ES-I3 (cell line): ENCODE results near the gene EXD3.
"Not testable (repeated sequence)": the region's sequence is repeated elsewhere in the genome, so short reads cannot be mapped to it uniquely, and the experiment has no call there.

Experiments
- H3K36me3 ChIP-seq: 2 replicates; pipeline ENCODE4 v1.6.1; 2013; ENCODE audit warnings: mild to moderate bottlenecking, low read length, control low read depth, moderate library complexity; ENCODE audit not compliant: insufficient read depth
- H3K4me1 ChIP-seq: 2 replicates; pipeline ENCODE4 v1.6.1; 2013; ENCODE audit warnings: mild to moderate bottlenecking, control low read depth, low read length; ENCODE audit not compliant: insufficient read depth
- H3K9ac ChIP-seq: 2 replicates; pipeline ENCODE4 v1.6.1; 2013; ENCODE audit warnings: low read depth, mild to moderate bottlenecking, low read length, moderate library complexity
- H3K9me3 ChIP-seq: 2 replicates; pipeline ENCODE4 v1.6.1; 2013; ENCODE audit warnings: mild to moderate bottlenecking, low read length, moderate library complexity; ENCODE audit not compliant: control insufficient read depth, insufficient read depth

Gene EXD3, protein sequence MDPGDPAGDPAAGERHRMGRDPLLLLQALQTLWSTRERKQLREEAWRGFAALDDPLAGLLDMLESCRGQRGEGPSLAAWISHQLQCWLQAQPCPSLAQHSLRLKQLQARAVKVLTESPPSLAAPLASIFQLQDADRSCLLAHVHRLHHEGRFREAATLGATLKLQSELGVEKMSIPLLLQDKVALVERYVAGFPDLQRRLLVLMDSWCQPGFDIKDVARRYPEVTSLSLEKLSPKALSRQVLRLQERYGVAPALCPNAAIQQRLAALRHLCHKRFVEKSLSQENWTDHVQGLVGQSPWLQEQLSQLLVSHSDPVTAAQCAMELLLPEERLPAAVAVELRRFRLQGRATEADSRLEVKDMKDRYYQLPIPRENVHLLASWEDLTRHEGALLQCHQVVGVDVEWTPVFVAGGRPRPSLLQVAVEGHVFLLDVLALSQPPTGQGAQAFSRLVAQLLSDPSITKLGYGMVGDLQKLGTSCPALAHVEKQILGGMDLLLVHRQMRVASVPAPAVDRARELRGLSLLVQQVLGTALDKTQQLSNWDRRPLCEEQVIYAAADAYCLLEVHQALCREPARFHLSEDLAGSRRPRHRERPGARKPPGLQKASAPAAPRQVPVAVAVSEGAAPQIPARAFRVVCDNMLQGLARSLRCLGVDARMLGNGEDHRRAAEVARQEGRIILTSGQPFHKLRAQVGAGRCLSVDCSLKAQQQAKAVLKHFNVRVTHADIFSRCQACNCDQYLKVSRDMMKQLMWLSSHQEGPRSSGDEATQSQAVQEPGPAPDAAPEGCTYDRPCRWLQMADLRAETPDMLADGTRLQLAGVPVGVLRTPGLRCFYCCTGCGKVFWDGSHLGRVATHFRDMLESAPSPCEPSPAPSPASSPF

DNA sequence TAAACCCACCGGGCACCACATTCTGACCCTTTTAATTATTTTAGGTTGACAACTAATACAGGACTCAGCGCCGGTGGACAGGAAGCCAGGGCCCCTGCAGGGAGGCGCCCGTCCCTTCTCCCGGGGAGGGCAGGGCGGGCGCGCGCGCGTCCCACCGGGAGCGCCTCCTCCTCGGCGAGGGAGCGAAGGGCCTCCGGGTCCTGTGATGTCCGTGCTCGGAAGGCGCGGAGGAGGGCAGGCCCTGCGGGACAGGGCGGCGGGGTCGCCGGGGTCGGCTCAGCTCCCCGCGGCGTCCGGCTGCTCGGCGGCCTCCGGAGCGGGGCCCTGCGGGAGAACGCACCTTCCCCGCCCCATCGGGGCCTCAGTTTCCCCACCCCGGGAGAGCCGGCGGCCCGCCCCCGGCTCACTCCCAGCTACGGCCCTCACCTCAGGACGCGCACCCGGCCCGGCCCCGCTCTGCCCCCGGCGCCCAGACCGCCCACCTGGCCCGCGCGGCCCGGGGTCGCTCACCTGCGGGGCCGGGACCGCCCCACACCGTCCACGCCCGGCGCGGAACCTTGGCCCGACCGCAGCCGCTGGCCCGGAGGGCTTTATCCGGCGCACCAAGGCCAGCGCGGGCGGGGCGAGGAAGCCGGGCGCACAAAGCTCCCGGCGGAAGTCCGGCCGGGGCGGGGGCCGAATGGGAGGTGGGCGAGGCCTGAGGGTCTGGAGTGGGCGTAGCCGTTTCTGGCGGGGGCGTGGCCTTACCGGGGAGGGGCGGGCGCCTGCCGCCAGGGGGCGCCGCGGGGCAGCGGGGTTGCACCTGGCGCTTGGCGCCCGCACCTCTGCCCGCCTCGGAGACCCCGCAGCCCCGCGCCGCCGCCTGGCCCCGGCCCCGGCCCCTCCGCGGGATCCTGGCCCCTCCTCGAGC, at the start of gene EXD3, which contains the start of gene NOXA1:
Gene EXD3 (minus strand): TSS at position 559 of the 910 bp plus-strand sequence. CDS start 27,805 bp downstream, outside the sequence.
Gene NOXA1 (plus strand): TSS at position 790 of the 910 bp plus-strand sequence. CDS start 137 bp downstream, outside the sequence.
- Histone ChIP-seq H3K9ac (peak within 1 kb of the TSS; percentile 93), H3K4me1 (no peaks in the 10 kb centered on the region; the same call in 1 of the 2 replicates), H3K36me3 (no peaks in the 10 kb centered on the region), H3K9me3 (no peaks in the 10 kb centered on the region)

DNA sequence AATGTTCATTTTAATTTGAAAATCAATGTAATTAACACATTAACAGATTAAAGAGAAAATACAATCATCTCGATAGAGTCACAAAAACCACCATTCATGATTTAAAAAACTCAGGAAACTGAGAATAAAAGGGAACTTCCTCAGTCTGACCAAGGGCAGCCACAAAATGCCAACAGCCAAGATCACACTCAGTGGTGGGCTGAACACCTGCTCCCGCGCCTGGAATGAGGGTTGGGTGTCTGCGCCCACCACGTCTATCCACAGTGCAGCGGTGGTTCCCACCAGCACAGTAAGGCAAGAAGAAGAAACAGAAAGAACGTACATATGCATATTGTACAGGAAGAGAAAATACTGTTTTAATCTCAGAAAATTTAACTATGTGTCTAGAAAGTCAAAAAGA, 47.8 kb upstream of the EXD3 start:
- Histone ChIP-seq H3K4me1 (no peaks in the 10 kb centered on the region), H3K9ac (no peak overlapping the region), H3K36me3 (no peaks in the 10 kb centered on the region), H3K9me3 (peaks cover under 1% of the 10 kb centered on the region; the same call in 1 of the 2 replicates)

DNA sequence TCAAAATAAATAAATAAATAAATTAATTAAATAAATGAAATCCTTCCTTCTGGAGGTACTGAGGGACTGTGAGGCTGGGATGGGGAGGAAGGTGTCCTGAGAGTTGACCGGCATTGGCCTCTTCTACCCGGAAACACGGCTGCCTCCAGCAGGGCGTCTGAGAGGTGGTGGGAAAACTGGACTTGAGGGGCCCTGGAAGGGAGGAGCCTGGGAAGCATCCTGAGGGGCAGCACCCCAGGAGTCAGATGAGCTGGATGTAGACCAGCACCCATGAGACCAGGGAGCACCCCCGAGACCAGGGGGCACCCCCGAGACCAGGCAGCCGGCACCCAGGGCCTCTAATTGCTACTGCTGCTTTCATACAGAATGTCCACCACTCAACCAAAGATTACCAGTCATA, 44.9 kb upstream of the EXD3 start:
- no peaks in the 10 kb centered on the region for H3K36me3 ChIP-seq
- no peak overlapping the region for H3K9ac ChIP-seq
- H3K9me3 ChIP-seq = no peaks in the 10 kb centered on the region
- no peaks in the 10 kb centered on the region for H3K4me1 ChIP-seq

DNA sequence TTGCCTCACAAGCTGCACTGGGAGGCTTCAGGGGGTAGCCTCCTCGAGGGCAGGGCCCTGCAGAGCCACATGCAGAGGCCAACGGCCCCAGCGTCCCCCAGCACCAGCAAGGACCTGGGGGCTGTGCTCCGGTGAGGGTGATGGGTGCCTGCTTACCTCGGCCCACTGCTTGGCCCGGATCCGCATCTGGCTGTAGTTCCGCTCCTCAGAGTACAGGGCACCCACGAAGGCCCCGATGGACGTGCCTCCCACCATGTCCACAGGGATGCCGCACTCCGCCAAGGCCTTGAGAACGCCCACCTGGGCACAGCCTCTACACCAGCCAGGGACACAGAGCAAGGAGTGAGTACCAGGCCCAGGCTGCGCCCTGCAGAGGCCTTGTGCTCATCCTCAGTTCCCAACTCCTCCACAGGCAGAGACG, 44.2 kb upstream of the EXD3 start:
- Histone ChIP-seq H3K9me3 (no peaks in the 10 kb centered on the region), H3K4me1 (no peaks in the 10 kb centered on the region), H3K36me3 (no peaks in the 10 kb centered on the region), H3K9ac (no peak overlapping the region)

DNA sequence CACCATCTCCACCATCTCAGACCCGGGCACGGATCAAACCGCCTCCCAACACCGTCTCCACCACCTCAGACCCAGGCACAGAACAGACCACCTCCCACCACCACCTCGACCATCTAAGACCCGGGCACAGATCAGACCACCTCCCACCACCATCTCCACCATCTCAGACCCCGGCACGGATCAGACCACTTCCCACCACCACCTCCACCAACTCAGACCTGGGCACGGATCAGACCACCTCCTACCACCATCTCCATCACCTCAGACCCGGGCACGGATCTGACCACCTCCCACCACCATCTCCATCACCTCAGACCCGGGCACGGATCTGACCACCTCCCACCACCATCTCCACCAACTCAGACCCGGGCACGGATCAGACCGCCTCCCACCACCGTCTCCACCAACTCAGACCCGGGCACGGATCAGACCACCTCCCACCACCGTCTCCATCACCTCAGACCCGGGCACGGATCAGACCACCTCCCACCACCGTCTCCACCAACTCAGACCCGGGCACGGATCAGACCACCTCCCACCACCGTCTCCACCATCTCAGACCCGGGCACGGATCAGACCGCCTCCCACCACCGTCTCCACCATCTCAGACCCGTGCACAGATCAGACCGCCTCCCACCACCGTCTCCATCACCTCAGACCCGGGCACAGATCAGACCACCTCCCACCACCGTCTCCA, 43.6 kb upstream of the EXD3 start:
- H3K4me1 ChIP-seq, H3K9ac ChIP-seq, H3K9me3 ChIP-seq, H3K36me3 ChIP-seq: not testable (repeated sequence)

DNA sequence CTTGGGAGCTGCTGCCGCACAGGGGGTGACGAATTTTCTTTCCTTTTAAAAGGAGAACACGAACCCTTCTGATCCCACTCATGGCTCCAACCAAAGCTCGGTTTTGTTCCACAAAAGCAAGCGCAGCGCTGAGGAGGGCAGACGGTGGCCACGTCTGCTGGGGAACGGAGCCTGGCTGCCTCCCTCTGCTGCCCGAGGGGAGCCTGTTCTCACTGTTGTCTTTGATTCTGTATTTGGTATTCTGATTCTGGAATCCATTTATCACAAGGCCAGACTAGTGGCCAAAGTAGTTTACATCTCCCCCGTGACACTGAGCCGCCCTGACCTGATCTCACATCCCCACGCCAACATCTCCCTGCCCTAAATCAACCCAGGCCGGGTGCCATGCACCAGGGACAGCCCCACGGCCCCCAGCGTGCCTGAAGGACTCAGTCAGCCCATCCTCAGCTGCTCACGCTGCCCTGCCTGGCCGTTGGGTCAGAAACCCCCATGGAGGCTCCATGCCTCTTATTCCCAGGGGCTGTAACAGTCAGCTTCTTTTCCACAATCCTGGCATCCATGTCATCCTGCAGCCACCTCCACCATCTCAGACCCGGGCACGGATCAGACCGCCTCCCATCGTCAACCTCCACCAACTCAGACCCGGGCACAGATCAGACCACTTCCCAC, 42.9 kb upstream of the EXD3 start:
- H3K36me3 ChIP-seq = no peaks in the 10 kb centered on the region
- H3K9me3 ChIP-seq = no peaks in the 10 kb centered on the region
- no peaks in the 10 kb centered on the region for H3K4me1 ChIP-seq
- H3K9ac ChIP-seq = no peak overlapping the region

DNA sequence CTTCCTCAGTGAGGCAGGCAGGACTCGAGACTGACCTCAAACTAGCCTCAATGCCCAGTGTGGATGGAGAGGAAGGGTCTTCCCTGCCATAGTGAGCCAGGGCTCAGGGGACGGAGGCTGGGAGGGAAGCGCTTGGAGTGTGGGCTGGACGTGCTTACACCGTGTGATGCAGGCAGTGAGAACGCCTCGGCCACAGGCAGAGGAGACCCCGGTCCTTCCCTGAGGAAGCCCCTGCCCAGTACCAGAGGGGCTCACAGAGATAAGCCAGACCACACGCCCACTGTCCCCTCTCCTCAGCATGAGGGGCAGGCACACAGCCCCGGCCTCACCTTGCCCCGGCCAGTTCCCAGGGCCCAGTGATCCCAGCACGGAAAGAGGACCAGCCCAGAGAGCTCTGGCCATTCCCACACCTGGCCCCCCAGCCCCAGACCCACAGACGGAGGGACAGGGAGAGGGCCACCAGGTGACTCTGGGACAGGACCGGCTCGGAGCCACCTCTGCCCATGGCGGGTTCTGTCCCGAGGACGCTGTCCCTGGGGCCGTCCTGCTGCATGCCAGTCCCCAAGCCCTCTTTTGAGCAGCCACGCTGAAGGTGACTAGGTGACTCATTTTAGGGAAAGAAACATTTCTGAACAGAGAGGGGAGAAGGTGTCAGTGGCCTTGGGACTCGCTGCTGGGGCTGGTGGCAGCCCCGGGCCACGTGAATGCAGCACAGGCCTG, 42.2 kb upstream of the EXD3 start:
- no peak overlapping the region for H3K9ac ChIP-seq
- H3K9me3 ChIP-seq = no peaks in the 10 kb centered on the region
- no peaks in the 10 kb centered on the region for H3K4me1 ChIP-seq
- no peaks in the 10 kb centered on the region for H3K36me3 ChIP-seq

DNA sequence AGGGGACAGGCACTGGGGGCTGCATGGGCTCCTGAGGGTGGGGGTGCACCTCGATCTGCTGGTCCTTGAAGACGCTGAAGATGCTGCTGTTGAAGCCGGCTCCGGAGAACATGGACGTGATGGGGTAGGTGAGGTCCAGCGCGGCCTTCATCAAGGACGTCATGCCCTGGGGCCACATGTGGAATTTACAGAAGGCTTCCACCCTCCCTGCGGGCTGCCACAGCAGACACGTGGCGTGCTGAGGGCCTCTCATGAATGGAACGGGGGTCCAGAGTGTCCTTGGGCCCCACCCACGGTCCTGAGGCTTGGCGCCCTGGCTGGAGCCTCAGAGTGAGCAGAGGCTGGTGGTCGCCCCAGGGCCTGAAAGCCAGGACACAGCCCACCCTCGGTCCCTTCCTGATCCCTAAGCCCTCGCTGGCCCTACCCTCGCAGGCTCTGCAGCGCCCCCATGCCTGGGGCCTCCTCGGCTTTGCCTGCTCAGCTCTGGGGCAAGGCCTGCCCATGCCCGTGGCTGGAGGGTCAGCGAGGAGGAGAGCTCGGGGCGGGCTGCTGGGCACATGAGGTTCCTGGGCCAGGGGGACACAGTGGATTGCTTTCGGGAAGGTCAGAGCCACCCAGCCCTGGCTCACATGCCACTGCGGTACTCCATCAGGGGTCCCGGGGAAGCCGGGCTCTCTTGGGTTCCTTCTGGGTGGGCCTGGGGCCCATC, 41.5 kb upstream of the EXD3 start:
- no peak overlapping the region for H3K9ac ChIP-seq
- no peaks in the 10 kb centered on the region for H3K9me3 ChIP-seq

DNA sequence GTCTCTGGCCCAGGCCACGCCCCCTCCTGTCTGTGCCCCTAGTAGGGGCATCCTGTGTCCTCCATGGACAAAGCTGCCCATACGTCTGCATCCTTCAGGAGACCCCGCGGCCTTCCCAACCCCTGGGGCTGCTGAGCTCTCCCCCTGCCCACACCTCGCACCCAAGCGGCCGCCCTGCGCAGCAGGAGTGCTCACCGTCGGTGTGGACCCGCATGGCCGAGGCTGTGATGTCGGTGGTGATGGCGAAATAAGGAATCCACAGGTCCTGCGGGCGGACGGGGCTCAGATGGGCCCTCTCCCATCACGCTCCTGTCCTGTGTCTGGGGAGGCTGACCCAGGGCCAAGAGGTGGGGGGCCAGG, 40.9 kb upstream of the EXD3 start:
- H3K4me1 ChIP-seq = no peaks in the 10 kb centered on the region; the same call in 1 of the 2 replicates
- no peak overlapping the region for H3K9ac ChIP-seq
- no peaks in the 10 kb centered on the region for H3K9me3 ChIP-seq

More for the DNA sequence above, 41.5 kb upstream of the EXD3 start:
- Histone ChIP-seq H3K36me3 (no peaks in the 10 kb centered on the region), H3K4me1 (no peaks in the 10 kb centered on the region; the same call in 1 of the 2 replicates)

DNA sequence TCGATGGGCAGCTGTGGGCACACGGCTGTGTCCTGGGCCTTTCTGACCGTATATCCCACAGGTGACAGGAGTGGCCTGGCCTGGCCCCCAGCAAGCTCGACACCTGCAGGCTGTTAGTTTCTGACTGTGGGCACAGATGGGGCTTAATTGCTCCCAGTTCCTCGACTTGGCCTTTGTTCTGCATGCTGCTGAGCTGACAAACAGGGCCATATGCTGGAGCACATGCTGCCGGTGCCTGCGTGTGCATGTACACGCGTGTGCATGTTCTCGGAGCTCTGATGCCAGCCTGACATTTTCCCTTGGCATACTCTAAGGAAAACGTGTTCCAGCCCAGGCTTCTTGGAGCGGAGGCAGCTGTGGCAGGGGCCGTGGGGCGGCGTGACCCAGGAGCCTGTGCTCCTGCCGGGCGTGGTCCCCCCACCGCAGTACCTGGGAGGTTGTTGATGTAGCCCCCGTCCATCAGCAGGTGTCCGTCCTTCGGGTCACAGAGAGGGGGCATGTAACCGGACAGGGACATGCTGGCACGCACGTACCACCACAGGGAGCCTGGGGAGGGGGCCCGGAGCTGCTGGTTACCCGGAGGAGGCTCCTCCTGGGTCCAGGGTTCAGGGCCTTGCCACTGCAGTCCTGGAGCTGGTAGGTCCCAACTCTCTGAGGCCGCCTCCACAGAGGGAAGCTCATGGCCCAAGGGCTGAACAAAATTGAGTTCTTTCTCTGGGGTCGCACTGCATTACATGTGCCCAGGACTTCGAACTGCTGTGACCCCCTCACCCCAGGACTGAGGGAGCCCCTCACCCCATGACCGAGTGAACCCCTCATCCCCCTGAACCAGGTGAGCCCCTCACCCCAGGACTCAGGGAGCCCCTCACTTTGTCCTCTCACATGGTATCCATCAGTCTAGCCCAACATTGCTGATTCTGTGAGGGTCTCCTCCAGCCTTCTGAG, 40.3 kb upstream of the EXD3 start:
- H3K36me3 ChIP-seq = no peaks in the 10 kb centered on the region
- H3K4me1 ChIP-seq = no peaks in the 10 kb centered on the region; the same call in 1 of the 2 replicates
- no peak overlapping the region for H3K9ac ChIP-seq
- H3K9me3 ChIP-seq = no peaks in the 10 kb centered on the region

More for the DNA sequence above, 40.9 kb upstream of the EXD3 start:
- H3K36me3 ChIP-seq = no peaks in the 10 kb centered on the region

DNA sequence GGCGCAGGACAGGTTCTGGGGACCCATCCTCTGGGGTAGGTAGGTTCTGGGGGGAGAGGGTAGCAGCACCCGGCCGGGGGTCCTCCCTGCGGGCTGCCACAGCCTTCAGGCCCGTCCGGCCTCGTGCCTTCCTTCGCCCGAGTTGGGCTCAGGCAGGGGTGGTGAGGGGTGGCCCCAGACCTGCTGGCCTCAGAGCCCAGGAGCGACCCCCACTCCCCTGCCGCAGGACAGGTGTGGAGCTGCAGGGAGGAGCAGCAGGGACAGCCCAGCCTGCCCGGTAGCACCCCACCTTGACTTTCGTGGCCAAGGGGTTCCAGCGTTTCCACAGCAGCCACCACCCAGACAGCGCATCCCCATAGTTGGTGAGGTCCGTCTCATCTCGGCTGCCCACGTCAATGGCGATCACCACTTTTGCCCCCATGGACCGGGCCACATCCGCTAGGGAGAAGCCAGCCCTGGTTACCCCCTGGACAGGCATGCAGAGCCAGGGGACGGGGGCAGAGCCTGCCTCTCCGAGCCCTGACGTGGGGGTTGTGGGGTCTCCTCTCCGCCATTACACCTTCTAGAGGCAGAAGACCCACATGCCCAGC, 39.5 kb upstream of the EXD3 start:
- no peaks in the 10 kb centered on the region for H3K36me3 ChIP-seq
- H3K4me1 ChIP-seq = no peaks in the 10 kb centered on the region; the same call in 1 of the 2 replicates
- H3K9ac ChIP-seq = no peak overlapping the region
- no peaks in the 10 kb centered on the region for H3K9me3 ChIP-seq
